Activated T-helper 2 cell treated with anti-CD3 and anti-CD28 coated beads, Interferon-gamma antibody, Interleukin-2, Interleukin-4, amounts not matched to agents 10 μg/mL and 5 μg/mL and 100 μg/mL, durations not matched to agents 14 hours and 24 hours and 36 hours (primary cell): Measurements from ENCODE around the gene ECSCR. TPM values are rescaled to one million over a fixed set of nuclear protein-coding genes. Genes with fewer than 3 reads are reported as not detected.
"Not testable (repeated sequence)": the region's sequence is repeated elsewhere in the genome, so short reads cannot be mapped to it uniquely, and the experiment has no call there.

Experiments
- DNase-seq: peaks from one replicate; pipeline ENCODE4 v3.0.0; 2021; ENCODE audit warnings: low spot score
- H3K27ac Mint-ChIP-seq: one replicate; pipeline ENCODE4 v1.8.0; 2021; ENCODE audit warnings: mixed read lengths
- H3K27me3 Mint-ChIP-seq: one replicate; pipeline ENCODE4 v1.8.0; 2021; ENCODE audit warnings: low read depth, mixed read lengths
- H3K36me3 Mint-ChIP-seq: one replicate; pipeline ENCODE4 v1.8.0; 2021; ENCODE audit warnings: low read depth, mixed read lengths
- H3K4me1 Mint-ChIP-seq: one replicate; pipeline ENCODE4 v1.8.0; 2021; ENCODE audit warnings: low read depth, mixed read lengths
- H3K4me3 Mint-ChIP-seq: one replicate; pipeline ENCODE4 v1.8.0; 2021; ENCODE audit warnings: low read depth, mild to moderate bottlenecking, moderate library complexity, mixed read lengths
- H3K9me3 Mint-ChIP-seq: one replicate; pipeline ENCODE4 v1.8.0; 2021; ENCODE audit warnings: mixed read lengths
- intact Hi-C: fragments of 100-400 bp; cut with micrococcal nuclease; formaldehyde crosslinking; loops from one replicate; pipeline ENCODE4 v1.15.1; 2023
- total RNA-seq: library from RNA; stranded (reverse); gene quantifications from 2 replicates; pipeline ENCODE4 v1.2.3, GENCODE V29; 2022

Gene ECSCR
- total RNA-seq = 1.0 and 1.7 TPM in 2 replicates

DNA sequence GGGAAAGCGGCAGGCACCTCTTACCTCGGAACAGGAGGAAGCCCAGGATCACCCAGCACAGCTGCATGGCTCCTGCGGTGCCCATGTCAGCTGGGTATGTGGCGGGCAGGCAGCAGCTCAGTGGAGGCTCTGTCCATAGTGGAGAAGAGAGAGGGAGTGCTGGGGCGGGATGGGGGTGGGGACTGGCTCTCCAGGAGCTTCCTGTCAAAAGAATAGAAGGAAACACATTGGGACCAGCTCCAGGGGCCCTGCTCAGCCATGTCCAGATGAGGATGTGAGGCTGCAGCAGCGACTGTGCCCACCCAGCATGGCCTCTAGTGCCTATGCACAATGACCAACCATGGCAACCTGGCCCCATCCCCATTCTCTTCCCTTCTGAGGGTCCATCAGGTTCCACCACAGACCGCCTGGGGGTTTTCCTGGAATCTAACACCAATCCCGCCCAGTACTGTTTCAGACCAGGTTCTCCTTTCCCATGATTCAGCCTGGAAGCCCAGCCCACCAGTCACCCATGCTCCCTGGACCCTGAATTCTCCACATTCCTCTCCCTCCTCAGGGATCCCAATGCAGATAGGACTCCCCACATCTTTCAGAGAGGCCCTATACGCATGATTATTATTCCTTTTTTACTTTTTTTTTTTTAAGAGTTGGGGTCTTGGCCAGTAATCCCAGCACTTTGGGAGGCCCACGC lies at the start of gene ECSCR:
Gene ECSCR (minus strand): TSS at position 158 of the 691 bp plus-strand sequence. CDS start 73 bp downstream, at position 85.
- no peaks in the 10 kb centered on the region for H3K36me3 Mint-ChIP-seq
- H3K4me3 Mint-ChIP-seq = no peak within 1 kb of the TSS
- intact Hi-C loops = no loop called here
- no peaks in the 10 kb centered on the region for H3K27me3 Mint-ChIP-seq
- peak within 1 kb of the TSS; percentile 46 for H3K27ac Mint-ChIP-seq
- peaks cover 32% of the 10 kb centered on the region for H3K4me1 Mint-ChIP-seq
- H3K9me3 Mint-ChIP-seq = no peaks in the 10 kb centered on the region
- DNase-seq = no peak

DNA sequence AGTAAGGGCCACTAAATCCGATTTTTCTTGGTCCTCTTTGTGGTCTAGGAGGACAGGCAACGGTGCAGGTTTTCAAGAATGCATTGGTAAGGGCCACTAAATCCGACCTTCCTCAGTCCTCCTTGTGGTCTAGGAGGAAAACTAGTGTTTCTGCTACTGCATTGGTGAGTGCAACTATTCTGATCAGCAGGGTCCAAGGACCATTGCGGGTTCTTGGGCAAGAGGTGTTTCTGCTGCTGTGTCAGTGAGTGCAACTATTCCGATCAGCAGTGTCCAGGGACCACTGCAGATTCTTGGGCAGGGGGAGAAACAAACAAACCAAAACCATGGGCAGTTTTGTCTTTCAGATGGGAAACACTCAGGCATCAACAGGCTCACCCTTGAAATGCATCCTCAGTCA lies 42.2 kb upstream of the ECSCR start:
- H3K27ac Mint-ChIP-seq, H3K4me1 Mint-ChIP-seq, H3K9me3 Mint-ChIP-seq, H3K4me3 Mint-ChIP-seq, H3K36me3 Mint-ChIP-seq, intact Hi-C loops, DNase-seq, H3K27me3 Mint-ChIP-seq: not testable (repeated sequence)

GRCh38 chr5:139503879-139504278 lies 41.3 kb upstream of the ECSCR start:
- H3K4me1 Mint-ChIP-seq, H3K27me3 Mint-ChIP-seq, intact Hi-C loops, H3K27ac Mint-ChIP-seq, H3K9me3 Mint-ChIP-seq, H3K36me3 Mint-ChIP-seq, DNase-seq, H3K4me3 Mint-ChIP-seq: not testable (repeated sequence)

GRCh38 chr5:139503036-139503817 lies 40.7 kb upstream of the ECSCR start:
- H3K9me3 Mint-ChIP-seq, intact Hi-C loops, H3K27me3 Mint-ChIP-seq, DNase-seq, H3K36me3 Mint-ChIP-seq, H3K4me1 Mint-ChIP-seq, H3K4me3 Mint-ChIP-seq, H3K27ac Mint-ChIP-seq: not testable (repeated sequence)

DNA sequence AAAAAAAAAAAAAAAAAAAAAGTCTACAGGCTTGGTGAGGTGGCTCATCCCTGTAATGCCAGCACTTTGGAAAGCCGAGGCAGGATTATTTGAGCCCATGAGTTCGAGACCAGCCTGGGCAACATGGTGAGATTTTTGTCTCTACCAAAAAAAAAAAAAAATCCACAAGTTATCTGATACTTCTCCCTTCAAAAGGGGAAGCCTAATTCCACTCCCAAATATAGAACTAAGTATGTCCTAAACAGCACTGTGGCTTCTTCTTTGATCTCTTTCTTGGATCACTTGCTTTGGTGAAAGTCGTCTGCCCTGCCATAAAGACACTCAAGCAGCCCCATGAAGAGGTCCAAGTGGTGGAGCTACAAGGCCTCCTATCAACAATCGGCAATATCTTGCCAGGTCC lies 38.8 kb upstream of the ECSCR start:
- intact Hi-C loops = no loop called here
- peaks cover under 1% of the 10 kb centered on the region for H3K4me1 Mint-ChIP-seq
- H3K27ac Mint-ChIP-seq = no peak overlapping the region
- no peaks in the 10 kb centered on the region for H3K9me3 Mint-ChIP-seq
- H3K4me3 Mint-ChIP-seq = no peak overlapping the region
- DNase-seq = no peak
- no peaks in the 10 kb centered on the region for H3K36me3 Mint-ChIP-seq
- H3K27me3 Mint-ChIP-seq = peaks cover 2% of the 10 kb centered on the region

- H3K4me1 Mint-ChIP-seq = peaks cover 23% of the 10 kb centered on the region
- no peak overlapping the region for H3K4me3 Mint-ChIP-seq
- intact Hi-C loops = no loop called here
- no peaks in the 10 kb centered on the region for H3K27me3 Mint-ChIP-seq
- no peaks in the 10 kb centered on the region for H3K36me3 Mint-ChIP-seq
- DNase-seq = no peak
- peak overlapping the region; percentile 49 for H3K27ac Mint-ChIP-seq
- H3K9me3 Mint-ChIP-seq = no peaks in the 10 kb centered on the region
These were observed 33.3 kb upstream of the ECSCR start for GRCh38 chr5:139495638-139496435.

DNA sequence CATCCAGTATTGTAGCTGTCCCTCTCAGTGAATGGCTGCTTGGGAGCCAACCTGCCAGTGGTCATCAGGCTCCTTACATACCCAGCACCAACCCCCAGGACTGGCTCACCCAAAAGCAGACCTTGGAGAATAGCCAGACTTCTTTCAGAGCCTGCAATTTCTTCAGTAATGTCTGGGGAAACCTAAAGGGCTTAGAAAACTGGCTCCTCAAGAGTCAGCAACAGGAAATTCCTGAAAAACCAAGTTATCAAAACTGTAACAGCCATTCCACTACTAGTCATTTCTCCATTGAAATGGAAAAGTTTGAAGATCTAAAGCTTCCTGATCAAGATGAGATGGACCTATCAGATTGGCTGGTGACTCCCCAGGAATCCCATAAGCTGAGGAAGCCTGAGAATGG lies 32.3 kb upstream of the ECSCR start:
- no peaks in the 10 kb centered on the region for H3K9me3 Mint-ChIP-seq
- H3K4me1 Mint-ChIP-seq = peaks cover 23% of the 10 kb centered on the region
- no peak overlapping the region for H3K4me3 Mint-ChIP-seq
- H3K36me3 Mint-ChIP-seq = no peaks in the 10 kb centered on the region
- intact Hi-C loops = no loop called here
- H3K27ac Mint-ChIP-seq = no peak overlapping the region
- no peak for DNase-seq
- H3K27me3 Mint-ChIP-seq = no peaks in the 10 kb centered on the region

GRCh38 chr5:139494256-139494655 lies 31.7 kb upstream of the ECSCR start:
- no peak overlapping the region for H3K27ac Mint-ChIP-seq

GRCh38 chr5:139492700-139493192 lies 30.2 kb upstream of the ECSCR start:
- intact Hi-C loops = no loop called here
- H3K9me3 Mint-ChIP-seq = no peaks in the 10 kb centered on the region
- H3K27ac Mint-ChIP-seq = no peak overlapping the region
- H3K4me1 Mint-ChIP-seq = peaks cover 33% of the 10 kb centered on the region
- H3K27me3 Mint-ChIP-seq = no peaks in the 10 kb centered on the region
- DNase-seq = no peak
- H3K36me3 Mint-ChIP-seq = no peaks in the 10 kb centered on the region
- no peak overlapping the region for H3K4me3 Mint-ChIP-seq

More at GRCh38 chr5:139494256-139494655, 31.7 kb upstream of the ECSCR start:
- peaks cover 24% of the 10 kb centered on the region for H3K4me1 Mint-ChIP-seq
- no peak overlapping the region for H3K4me3 Mint-ChIP-seq
- H3K27me3 Mint-ChIP-seq = no peaks in the 10 kb centered on the region
- no peak for DNase-seq
- intact Hi-C loops = no loop called here
- H3K36me3 Mint-ChIP-seq = no peaks in the 10 kb centered on the region
- no peaks in the 10 kb centered on the region for H3K9me3 Mint-ChIP-seq

- Mint-ChIP-seq H3K27me3 (no peaks in the 10 kb centered on the region), H3K27ac (peak overlapping the region; percentile 81), H3K4me3 (no peak overlapping the region), H3K36me3 (no peaks in the 10 kb centered on the region), H3K4me1 (peaks cover 20% of the 10 kb centered on the region), H3K9me3 (no peaks in the 10 kb centered on the region)
- intact Hi-C loops = no loop called here
- no peak for DNase-seq
These were observed 25.7 kb upstream of the ECSCR start for GRCh38 chr5:139488260-139488659.

- intact Hi-C loops = no loop called here
- Mint-ChIP-seq H3K4me3 (no peak overlapping the region), H3K27ac (no peak overlapping the region), H3K4me1 (peaks cover 18% of the 10 kb centered on the region), H3K27me3 (no peaks in the 10 kb centered on the region), H3K9me3 (no peaks in the 10 kb centered on the region), H3K36me3 (peaks cover 12% of the 10 kb centered on the region)
- no peak for DNase-seq
These were observed 23.7 kb upstream of the ECSCR start for GRCh38 chr5:139486201-139486600.

DNA sequence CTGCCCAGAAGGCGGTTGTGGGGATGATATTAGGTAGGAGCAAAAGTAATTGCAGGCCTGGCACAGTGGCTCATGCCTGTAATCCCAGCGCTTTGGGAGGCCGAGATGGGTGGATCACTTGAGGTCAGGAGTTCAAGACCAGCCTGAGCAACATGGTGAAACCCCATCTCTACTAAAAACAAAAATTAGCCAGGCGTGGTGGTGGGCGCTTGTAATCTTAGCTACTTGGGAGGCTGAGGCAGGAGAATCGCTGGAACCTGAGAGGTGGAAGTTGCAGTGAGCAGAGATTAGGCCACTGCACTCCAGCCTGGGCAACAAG lies 20.3 kb upstream of the ECSCR start:
- H3K4me1 Mint-ChIP-seq = peaks cover 27% of the 10 kb centered on the region
- intact Hi-C loops = loop anchor here (1.0 to 2.0 kb wide), 5 partner anchors 25 to 78 kb away; partner anchors contain the start of gene UBE2D2
- peak overlapping the region; percentile 88 for H3K4me3 Mint-ChIP-seq
- H3K9me3 Mint-ChIP-seq, H3K27me3 Mint-ChIP-seq, DNase-seq: not testable (repeated sequence)
- H3K27ac Mint-ChIP-seq = peak overlapping the region; percentile 99
- H3K36me3 Mint-ChIP-seq = peaks cover 39% of the 10 kb centered on the region
